NOMO-1 treated with dmso at 0.1 percent for 144 hours (cell line): ENCODE results near the gene GGACT.

Experiments used
- DNase-seq: peaks from one replicate; lab custom pipeline; 2025; ENCODE audit not compliant: unreplicated experiment; lab: John Stamatoyannopoulos, UW

The GGACT gene

DNA sequence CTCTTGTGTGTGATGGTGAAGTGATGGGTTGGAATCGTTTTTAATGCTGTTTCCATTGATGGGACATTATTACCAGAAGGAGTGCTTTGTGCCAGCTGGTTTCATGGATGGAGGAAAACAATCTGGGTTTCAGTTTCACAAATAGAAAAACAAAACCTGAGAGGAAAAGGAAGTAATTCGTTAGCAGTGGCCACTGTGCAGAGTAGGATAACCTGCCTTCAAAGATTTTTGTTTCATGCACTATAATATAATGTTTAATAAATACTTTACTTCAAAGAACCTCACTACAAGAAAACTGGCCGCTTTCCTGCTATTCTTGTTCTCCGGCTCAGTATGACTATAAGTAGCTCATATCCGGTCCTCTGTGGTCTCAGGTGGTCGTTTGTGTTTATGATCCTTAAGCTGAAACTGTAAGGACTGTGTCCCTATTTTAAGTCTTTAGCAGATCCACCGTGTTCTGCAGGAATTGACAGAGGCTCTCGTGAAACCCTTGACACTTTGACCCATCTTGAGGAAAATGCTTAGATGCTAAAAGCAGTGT is 104.7 kb downstream of the GGACT start:
- DNase-seq = no peak

DNA sequence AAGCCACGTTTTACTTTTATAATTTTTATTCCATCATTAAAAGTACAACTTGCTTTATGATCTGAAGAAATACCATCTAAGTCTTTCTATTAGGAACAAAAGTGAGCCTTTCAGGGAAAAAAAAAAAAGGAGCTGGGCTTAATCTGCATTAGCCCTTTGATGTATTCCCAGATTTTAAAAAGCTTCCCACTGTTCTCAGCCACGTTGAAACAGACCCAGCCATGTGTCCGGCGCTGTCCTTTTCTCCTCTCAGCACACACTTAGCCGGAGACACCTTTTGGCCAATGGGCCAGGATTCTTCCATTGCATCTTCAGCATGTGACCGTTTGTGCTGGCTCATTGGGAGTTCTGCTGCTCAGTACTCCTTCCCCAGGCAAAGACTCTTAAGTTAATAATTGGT is 105.5 kb downstream of the GGACT start:
- DNase-seq = no peak

DNA sequence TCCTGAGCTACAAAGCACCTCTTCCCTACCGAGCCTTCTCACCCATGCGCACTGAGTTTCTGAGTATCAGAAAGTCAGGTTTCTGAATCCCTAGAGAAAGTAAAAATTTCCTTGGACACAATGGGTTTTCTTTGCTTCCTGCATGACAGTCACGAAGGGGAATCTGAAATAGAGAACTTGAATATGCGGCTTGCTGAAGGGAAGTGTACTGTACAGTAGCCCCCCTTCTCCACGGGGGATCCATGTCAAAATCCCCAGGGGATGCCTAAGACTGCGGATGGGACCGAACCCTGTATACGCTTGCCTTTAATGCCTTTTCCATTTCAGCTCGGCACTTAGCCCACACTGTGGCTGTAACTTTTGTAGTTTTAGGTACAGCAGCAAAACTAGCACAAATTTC is 107.9 kb downstream of the GGACT start:
- no peak for DNase-seq
